NCI-H82 (cell line): Measurements from ENCODE around the gene B4GALNT1.
A peak's percentile ranks its signal among the peaks of the same experiment; 100 is the strongest.
"Not testable (repeated sequence)": the region's sequence is repeated elsewhere in the genome, so short reads cannot be mapped to it uniquely, and the experiment has no call there.

Source experiments
- DNase-seq: peaks from one replicate; lab custom pipeline; 2025; lab: John Stamatoyannopoulos, UW

The B4GALNT1 gene

DNA sequence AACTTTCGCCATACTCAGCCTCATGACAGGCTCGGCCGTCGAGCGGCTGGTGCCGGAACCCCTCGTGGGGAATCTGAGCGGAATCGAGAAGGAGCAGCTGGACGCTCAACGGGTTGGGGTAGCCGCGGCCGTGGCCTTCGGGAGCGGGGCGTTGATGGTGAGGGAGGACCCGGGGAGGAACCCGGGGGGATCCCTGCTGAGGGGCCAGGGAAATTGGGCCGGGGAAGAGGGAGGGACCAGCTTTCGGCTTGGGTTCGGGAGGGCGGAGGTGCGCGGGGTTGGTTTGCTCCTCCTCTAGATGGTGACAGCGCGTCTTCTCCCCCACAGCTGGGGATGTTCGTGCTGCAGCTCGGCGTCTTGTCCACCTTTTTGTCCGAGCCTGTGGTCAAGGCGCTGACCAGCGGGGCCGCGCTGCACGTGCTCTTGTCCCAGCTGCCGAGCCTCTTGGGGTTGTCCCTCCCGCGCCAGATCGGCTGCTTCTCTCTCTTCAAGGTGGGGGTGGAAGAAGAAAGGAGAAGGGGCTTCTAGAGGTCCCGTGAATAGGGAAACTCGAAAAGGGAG is 12.0 kb downstream of the B4GALNT1 start:
- DNase-seq: no peak

- no peak for DNase-seq
These were observed 12.6 kb downstream of the B4GALNT1 start for GRCh38 chr12:57620245-57620935.

GRCh38 chr12:57619434-57620244 is 13.4 kb downstream of the B4GALNT1 start:
- DNase-seq: peak; percentile 81

DNA sequence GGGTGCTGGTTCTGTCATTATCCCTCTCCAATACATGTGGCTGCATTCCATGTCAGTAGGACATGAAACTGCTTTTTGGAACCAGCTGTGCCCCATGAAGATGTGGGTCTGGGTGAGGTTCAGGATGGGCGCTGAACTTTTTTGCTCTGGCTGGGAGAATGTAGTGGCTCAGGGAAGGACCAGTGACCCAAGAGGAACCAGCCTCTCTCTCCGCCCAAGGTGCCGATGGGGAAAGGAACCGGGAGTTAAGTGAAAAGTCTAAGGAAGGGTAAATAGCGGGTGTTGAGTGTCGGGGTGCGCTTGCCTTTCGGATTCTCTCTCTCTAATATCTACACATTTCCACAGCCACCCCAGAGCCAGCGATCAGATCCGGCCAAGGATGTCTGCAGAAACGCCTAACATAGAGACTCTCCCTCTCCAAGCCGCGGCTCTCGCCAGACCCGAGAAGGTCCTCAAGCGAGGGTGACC is 14.0 kb downstream of the B4GALNT1 start:
- DNase-seq: no peak

- DNase-seq: not testable (repeated sequence)
These were observed 14.6 kb downstream of the B4GALNT1 start for GRCh38 chr12:57618431-57618830.

DNA sequence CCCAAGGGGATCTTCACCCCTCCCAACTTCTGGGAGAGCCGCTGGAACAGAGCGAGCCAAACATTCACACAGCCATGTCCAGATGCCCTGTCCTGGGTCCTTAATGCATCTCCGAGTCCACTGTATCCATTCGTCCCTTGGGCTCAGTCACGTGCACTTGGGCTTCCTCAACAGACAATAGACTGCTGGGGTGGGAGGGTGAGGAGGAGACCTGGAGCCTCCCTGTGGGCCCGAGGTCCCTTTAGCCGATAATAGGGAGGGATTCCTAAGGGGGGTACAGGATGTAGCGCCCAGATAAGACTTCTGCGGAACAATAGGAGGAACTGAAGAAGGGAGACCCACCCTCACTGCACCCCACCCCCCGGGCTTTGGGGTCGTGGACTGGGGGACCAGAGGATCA is 15.1 kb downstream of the B4GALNT1 start:
- DNase-seq: no peak

GRCh38 chr12:57616383-57617101 is 16.5 kb downstream of the B4GALNT1 start:
- peak; percentile 72 for DNase-seq

- DNase-seq: no peak
These were observed 17.4 kb downstream of the B4GALNT1 start for GRCh38 chr12:57615637-57616036.

DNA sequence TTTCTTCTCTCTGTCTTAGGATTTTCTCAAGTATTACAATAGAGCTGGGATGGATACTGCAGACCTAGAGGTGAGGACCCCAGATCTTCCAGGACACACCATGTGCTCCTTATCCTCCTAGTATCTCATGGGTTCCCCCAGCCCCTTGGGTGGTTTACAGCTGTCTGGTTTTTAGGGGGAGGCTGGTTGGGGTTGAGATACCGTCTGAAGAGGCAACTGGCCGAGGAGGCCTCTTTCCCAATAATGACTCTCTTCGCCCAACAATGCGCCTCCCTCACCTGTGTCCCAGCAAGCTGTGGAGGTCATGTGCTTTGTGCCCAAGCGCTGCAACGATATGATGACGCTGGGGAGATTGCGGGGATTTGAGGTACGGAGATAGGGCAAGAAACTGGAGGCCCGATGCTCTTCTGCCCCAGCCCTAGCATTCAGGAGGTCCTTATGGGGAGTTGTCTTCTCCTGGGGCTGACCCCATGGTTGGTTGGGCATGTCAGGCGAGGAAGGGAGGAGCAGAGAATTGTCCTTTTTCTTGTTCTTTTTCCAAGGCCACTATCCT is 18.0 kb downstream of the B4GALNT1 start:
- DNase-seq: no peak

- peak; percentile 68 for DNase-seq
These were observed 18.6 kb downstream of the B4GALNT1 start for GRCh38 chr12:57614178-57614947.

- no peak for DNase-seq
These were observed 19.4 kb downstream of the B4GALNT1 start for GRCh38 chr12:57613427-57614109.

DNA sequence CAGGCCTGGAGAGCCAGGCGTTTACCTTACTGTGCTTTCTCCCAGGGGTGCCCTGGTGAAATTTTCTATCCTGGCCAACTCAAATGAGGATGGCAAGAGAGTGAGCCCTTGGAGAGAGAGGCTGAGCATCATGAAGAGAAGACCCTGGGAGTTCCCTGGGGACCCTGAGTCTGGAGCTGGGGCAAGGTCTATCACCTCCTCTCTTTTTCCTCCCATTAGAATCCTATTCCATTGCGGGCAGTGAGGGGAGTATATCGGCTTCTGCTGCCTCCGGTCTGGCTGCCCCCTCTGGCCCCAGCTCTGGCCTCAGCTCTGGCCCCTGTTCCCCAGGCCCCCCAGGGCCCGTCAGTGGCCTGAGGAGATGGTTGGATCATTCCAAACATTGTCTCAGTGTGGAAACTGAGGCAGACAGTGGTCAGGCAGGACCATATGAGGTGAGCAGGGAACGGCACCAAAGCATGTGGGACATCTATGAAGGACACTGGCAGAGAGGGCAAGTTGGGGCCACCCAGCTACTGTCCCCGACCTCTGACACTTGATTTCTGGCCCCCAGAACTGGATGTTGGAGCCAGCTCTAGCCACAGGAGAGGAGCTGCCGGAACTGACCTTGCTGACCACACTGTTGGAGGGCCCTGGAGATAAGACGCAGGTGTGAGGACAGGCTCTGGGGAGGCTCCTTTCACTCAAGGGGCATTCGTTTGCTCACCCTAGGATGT is 20.1 kb downstream of the B4GALNT1 start:
- peak; percentile 91 for DNase-seq

DNA sequence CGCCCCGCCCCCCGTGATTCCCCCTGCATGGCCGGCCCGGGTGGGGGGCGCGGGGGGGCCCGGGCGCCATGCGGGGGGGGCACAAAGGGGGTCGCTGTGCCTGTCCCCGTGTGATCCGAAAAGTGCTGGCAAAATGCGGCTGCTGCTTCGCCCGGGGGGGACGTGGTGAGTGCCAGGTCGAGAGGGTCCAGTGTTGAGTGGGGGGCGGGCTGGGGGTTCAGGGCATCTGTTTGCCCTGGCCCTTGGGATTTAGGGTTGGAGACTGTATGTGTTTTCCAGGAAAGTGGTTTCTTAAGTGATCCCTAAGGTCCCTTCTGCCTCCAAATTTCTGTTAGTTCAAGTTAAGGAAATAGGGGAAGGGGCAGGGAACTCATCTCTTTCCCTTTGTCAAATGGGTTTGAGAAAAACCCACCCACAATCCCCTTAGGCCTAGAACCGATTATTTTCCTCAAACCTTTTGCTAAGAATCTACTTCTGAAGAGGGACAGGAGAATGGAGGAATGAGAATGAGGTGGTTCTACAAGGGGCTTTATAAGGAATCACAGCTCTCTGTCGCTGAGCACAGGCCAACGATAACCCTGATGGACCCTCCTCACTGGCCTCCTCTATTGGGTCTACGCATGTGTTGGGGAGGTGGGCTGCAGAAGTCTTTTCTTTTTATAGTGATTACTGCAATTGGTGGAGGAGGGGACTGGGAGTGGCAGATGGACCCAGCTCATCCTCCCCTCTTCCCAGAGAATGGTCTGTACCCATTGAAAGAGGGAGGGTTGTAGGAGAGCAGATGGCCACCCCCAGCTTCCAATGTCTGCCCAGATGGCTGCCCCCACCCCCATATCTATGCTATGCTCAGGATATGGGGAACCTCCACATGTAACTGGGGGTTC is 20.9 kb downstream of the B4GALNT1 start:
- peak; percentile 95 for DNase-seq

GRCh38 chr12:57611108-57611826 is 21.7 kb downstream of the B4GALNT1 start, which contains the start of gene ARHGEF25:
TSS of gene ARHGEF25 (plus strand) at chr12:57611435. CDS start at chr12:57611895, 460 bp downstream.
- peak; percentile 96 for DNase-seq

DNA sequence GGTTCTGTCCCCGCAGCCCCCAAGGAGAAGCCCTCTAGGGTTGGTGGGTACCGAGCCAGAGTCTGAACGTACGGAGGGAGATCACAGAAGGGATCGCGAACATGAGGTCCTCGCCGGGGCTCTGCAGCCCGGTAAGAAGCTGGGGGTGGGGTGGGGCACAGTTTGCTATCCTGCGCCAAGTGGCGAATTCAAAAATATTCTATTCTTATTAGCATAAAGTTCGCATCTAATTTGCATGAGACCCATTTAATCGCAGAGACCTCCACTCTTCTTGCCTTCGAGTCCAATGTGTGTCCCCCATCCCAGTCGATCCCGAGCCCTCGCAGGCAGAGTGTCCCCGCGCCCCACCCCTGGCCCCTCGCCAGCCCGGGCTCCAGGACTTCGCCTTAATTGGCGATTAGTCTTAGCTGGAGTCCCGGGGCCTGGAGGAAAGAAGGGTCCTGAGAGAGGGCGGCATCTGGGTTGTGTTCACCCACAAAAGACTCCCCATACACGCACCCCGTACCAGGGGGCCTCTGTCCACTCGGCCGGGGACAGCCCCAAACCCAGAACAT is 22.4 kb downstream of the B4GALNT1 start:
- DNase-seq: peak; percentile 88

- DNase-seq: peak; percentile 25
These were observed 23.0 kb downstream of the B4GALNT1 start for GRCh38 chr12:57609781-57610553.
